HG03469 (cell line): ENCODE results near the gene TMEM141.

Source experiments
- ATAC-seq: cut with Tn5 transposase; IDR thresholded peaks from one replicate; pipeline ENCODE4 v1.9.1; 2021; ENCODE audit warnings: mild to moderate bottlenecking, moderate library complexity, moderate number of reproducible peaks; ENCODE audit not compliant: unreplicated experiment

TMEM141 gene

GRCh38 chr9:136808075-136808805 is 17.1 kb downstream of the TMEM141 start:
- no peak for ATAC-seq

- no peak for ATAC-seq
These were observed 17.6 kb downstream of the TMEM141 start for GRCh38 chr9:136808806-136809158.

- ATAC-seq: no peak
These were observed 23.7 kb downstream of the TMEM141 start for GRCh38 chr9:136814725-136815421.

- no peak for ATAC-seq
These were observed 24.3 kb downstream of the TMEM141 start for GRCh38 chr9:136815422-136815782.

GRCh38 chr9:136820971-136821825 is 30.1 kb downstream of the TMEM141 start:
- ATAC-seq: no peak

GRCh38 chr9:136821826-136822544 is 30.8 kb downstream of the TMEM141 start:
- ATAC-seq: no peak

GRCh38 chr9:136823136-136824046 is 32.2 kb downstream of the TMEM141 start:
- no peak for ATAC-seq

GRCh38 chr9:136824496-136825225 is 33.5 kb downstream of the TMEM141 start:
- no peak for ATAC-seq

GRCh38 chr9:136825295-136826187 is 34.4 kb downstream of the TMEM141 start:
- ATAC-seq: no peak

- ATAC-seq: no peak
These were observed 35.0 kb downstream of the TMEM141 start for GRCh38 chr9:136826188-136826541.

GRCh38 chr9:136826703-136827582 is 35.8 kb downstream of the TMEM141 start:
- ATAC-seq: no peak

- no peak for ATAC-seq
These were observed 36.8 kb downstream of the TMEM141 start for GRCh38 chr9:136827794-136828473.

GRCh38 chr9:136828474-136829140 is 37.5 kb downstream of the TMEM141 start:
- no peak for ATAC-seq

- ATAC-seq: no peak
These were observed 38.3 kb downstream of the TMEM141 start for GRCh38 chr9:136829412-136829811.

- ATAC-seq: no peak
These were observed 39.1 kb downstream of the TMEM141 start for GRCh38 chr9:136829981-136830885.
